ENCODE measurements around the gene GPR34.
"Not testable (repeated sequence)": the region's sequence is repeated elsewhere in the genome, so short reads cannot be mapped to it uniquely, and the experiment has no call there.

GPR34 gene

GRCh38 chrX:41695426-41695825 is 6.7 kb downstream of the GPR34 start:
- no peak for DNase-seq

- DNase-seq = no peak
Observed at GRCh38 chrX:41703574-41704029, 14.8 kb downstream of the GPR34 start.

- DNase-seq = peak; percentile 15
Observed at GRCh38 chrX:41705042-41705441, 16.3 kb downstream of the GPR34 start.

- peak; percentile 75 for DNase-seq
Observed at GRCh38 chrX:41705680-41706374, 17.1 kb downstream of the GPR34 start.

GRCh38 chrX:41707218-41707617 is 18.4 kb downstream of the GPR34 start:
- DNase-seq = no peak

- no peak for DNase-seq
Observed at GRCh38 chrX:41708486-41708885, 19.7 kb downstream of the GPR34 start.

GRCh38 chrX:41711021-41711667 is 22.4 kb downstream of the GPR34 start:
- no peak for DNase-seq

GRCh38 chrX:41716222-41716621 is 27.4 kb downstream of the GPR34 start:
- DNase-seq = no peak

- DNase-seq = no peak
Observed at GRCh38 chrX:41716767-41717473, 28.1 kb downstream of the GPR34 start.

- DNase-seq = no peak
Observed at GRCh38 chrX:41718481-41719235, 29.9 kb downstream of the GPR34 start.

- not testable (repeated sequence) for DNase-seq
Observed at GRCh38 chrX:41719610-41720009, 30.8 kb downstream of the GPR34 start.

GRCh38 chrX:41720125-41720779 is 31.5 kb downstream of the GPR34 start:
- DNase-seq = no peak

- DNase-seq = no peak
Observed at GRCh38 chrX:41721590-41721989, 32.8 kb downstream of the GPR34 start.

- DNase-seq = no peak
Observed at GRCh38 chrX:41722214-41722613, 33.4 kb downstream of the GPR34 start.

- DNase-seq = no peak
Observed at GRCh38 chrX:41722816-41723618, 34.2 kb downstream of the GPR34 start.

- DNase-seq = no peak
Observed at GRCh38 chrX:41723826-41724225, 35.1 kb downstream of the GPR34 start, which contains the start of gene GPR82. Gene GPR82, plus strand, starts transcription at chrX:41724181. Its CDS starts 2,846 bp downstream, at chrX:41727027.

- DNase-seq = no peak
Observed at GRCh38 chrX:41728125-41728524, 39.4 kb downstream of the GPR34 start.

- no peak for DNase-seq
Observed at GRCh38 chrX:41730081-41730480, 41.3 kb downstream of the GPR34 start.

GRCh38 chrX:41732260-41732659 is 43.5 kb downstream of the GPR34 start:
- DNase-seq = no peak

GRCh38 chrX:41733939-41734338 is 45.2 kb downstream of the GPR34 start:
- peak; percentile 55 for DNase-seq

GRCh38 chrX:41734530-41734929 is 45.8 kb downstream of the GPR34 start:
- peak; percentile 20 for DNase-seq

GRCh38 chrX:41737065-41737464 is 48.3 kb downstream of the GPR34 start:
- no peak for DNase-seq
